Mucosa of descending colon (tissue), 3 donors: Measurements from ENCODE around the gene KLHL41. TPM values are rescaled to one million over a fixed set of nuclear protein-coding genes. Genes with fewer than 3 reads are reported as not detected.
"Not testable (repeated sequence)": the region's sequence is repeated elsewhere in the genome, so short reads cannot be mapped to it uniquely, and the experiment has no call there.

Experiments
- ATAC-seq: fragments of 200-7000 bp; cut with Tn5 transposase; one replicate; pipeline ENCODE4 v1.9.1; 2020; ENCODE audit warnings: mild to moderate bottlenecking, moderate library complexity
- DNase-seq, 3 donors: peaks; one replicate each; pipeline ENCODE4 v3.0.0-alpha.2; 2020
- H3K36me3 ChIP-seq: fragments of 200-600 bp; one replicate; pipeline ENCODE4 v1.8.0; 2021; ENCODE audit warnings: low read depth, mild to moderate bottlenecking
- H3K4me1 ChIP-seq: fragments of 200-600 bp; one replicate; pipeline ENCODE4 v1.8.0; 2021; ENCODE audit warnings: low read depth, mild to moderate bottlenecking
- H3K4me3 ChIP-seq: fragments of 200-600 bp; one replicate; pipeline ENCODE4 v1.8.0; 2021; ENCODE audit warnings: mild to moderate bottlenecking
- H3K9me3 ChIP-seq: fragments of 200-600 bp; one replicate; pipeline ENCODE4 v1.8.0; 2021; ENCODE audit warnings: mild to moderate bottlenecking
- CTCF ChIP-seq: fragments of 200-600 bp; IDR thresholded peaks from one replicate; pipeline ENCODE4 v1.8.0; 2022; ENCODE audit warnings: antibody characterized with exemption, mild to moderate bottlenecking
- intact Hi-C, 2 donors: fragments of 100-400 bp; cut with DNase I in 1 of 2; cut with micrococcal nuclease in 1 of 2; formaldehyde crosslinking; loops; one replicate each; pipeline versions ENCODE4 v1.11.0 to v1.11.1; 2022; cut with DNase I, micrococcal nuclease
- total RNA-seq, 3 donors: library from RNA; stranded (reverse); fragmentation: NEBNext Ultra II Directional in 2 of 3; extraction: Animal tissue kit (Norgen Biotek cat#: 25700) in 2 of 3; gene quantifications; one replicate each; pipeline versions ENCODE4 v1.2.1 to v1.2.4, GENCODE V29; 2021 to 2023
- donor health status: DM: no; HTN: no; CAD: no; lungs with moderate emphysema.
- donor health status: DM: no; HTN: no; CAD: no.
- donor health status: DM: no; HTN: yes; CAD: no.

The KLHL41 gene
- total RNA-seq, 3 donors from 2014 or later = 1.1 to 1.5 (median 1.1) TPM

GRCh38 chr2:169509955-169510354 is 453 bp downstream of the KLHL41 start:
- intact Hi-C loops = no loop called here
- no peaks in the 10 kb centered on the region for H3K4me1 ChIP-seq
- H3K4me3 ChIP-seq = no peak overlapping the region
- no peaks in the 10 kb centered on the region for H3K9me3 ChIP-seq
- DNase-seq (no peak), ATAC-seq (no peak)
- TF ChIP-seq CTCF = no peak
- H3K36me3 ChIP-seq = no peaks in the 10 kb centered on the region

GRCh38 chr2:169510496-169510895 is 994 bp downstream of the KLHL41 start:
- ATAC-seq = no peak
- DNase-seq = no peak
- intact Hi-C loops = no loop called here
- Histone ChIP-seq H3K4me1 (no peaks in the 10 kb centered on the region), H3K36me3 (no peaks in the 10 kb centered on the region), H3K9me3 (no peaks in the 10 kb centered on the region), H3K4me3 (no peak overlapping the region)
- no peak for TF ChIP-seq CTCF

- no peak for TF ChIP-seq CTCF
- DNase-seq (no peak), ATAC-seq (no peak)
These were observed 2.3 kb downstream of the KLHL41 start for GRCh38 chr2:169511818-169512217.

GRCh38 chr2:169512525-169512924 is 3.0 kb downstream of the KLHL41 start:
- DNase-seq (no peak), ATAC-seq (no peak)
- no peak for TF ChIP-seq CTCF
- no peak overlapping the region for H3K4me3 ChIP-seq
- H3K4me1 ChIP-seq = no peaks in the 10 kb centered on the region
- H3K36me3 ChIP-seq = no peaks in the 10 kb centered on the region
- intact Hi-C loops = no loop called here
- H3K9me3 ChIP-seq = no peaks in the 10 kb centered on the region

More at GRCh38 chr2:169511818-169512217, 2.3 kb downstream of the KLHL41 start:
- no peak overlapping the region for H3K4me3 ChIP-seq
- intact Hi-C loops = no loop called here
- no peaks in the 10 kb centered on the region for H3K4me1 ChIP-seq
- no peaks in the 10 kb centered on the region for H3K36me3 ChIP-seq
- no peaks in the 10 kb centered on the region for H3K9me3 ChIP-seq

GRCh38 chr2:169513094-169513493 is 3.6 kb downstream of the KLHL41 start:
- H3K4me3 ChIP-seq = no peak overlapping the region
- intact Hi-C loops = no loop called here
- no peak for TF ChIP-seq CTCF
- DNase-seq = no peak
- ATAC-seq = no peak
- no peaks in the 10 kb centered on the region for H3K9me3 ChIP-seq
- no peaks in the 10 kb centered on the region for H3K4me1 ChIP-seq
- no peaks in the 10 kb centered on the region for H3K36me3 ChIP-seq

- no peak for TF ChIP-seq CTCF
- no peak overlapping the region for H3K4me3 ChIP-seq
- no peaks in the 10 kb centered on the region for H3K4me1 ChIP-seq
- no peaks in the 10 kb centered on the region for H3K36me3 ChIP-seq
- H3K9me3 ChIP-seq = no peaks in the 10 kb centered on the region
- intact Hi-C loops = no loop called here
- DNase-seq = no peak
- ATAC-seq = no peak
These were observed 4.4 kb downstream of the KLHL41 start for GRCh38 chr2:169513926-169514325.

- DNase-seq, H3K9me3 ChIP-seq, ATAC-seq, H3K4me3 ChIP-seq, H3K36me3 ChIP-seq, H3K4me1 ChIP-seq, intact Hi-C loops: not testable (repeated sequence)
These were observed 5.3 kb downstream of the KLHL41 start for GRCh38 chr2:169514758-169515157.

GRCh38 chr2:169516488-169516995 is 7.0 kb downstream of the KLHL41 start:
- H3K36me3 ChIP-seq, ATAC-seq, intact Hi-C loops, H3K4me1 ChIP-seq, DNase-seq, H3K4me3 ChIP-seq, H3K9me3 ChIP-seq: not testable (repeated sequence)
